ENCODE data around the gene HMCN1.

The HMCN1 gene

GRCh38 chr1:185860311-185860710, 126.1 kb downstream of the HMCN1 start:
- no peak for DNase-seq

GRCh38 chr1:185860859-185861258, 126.7 kb downstream of the HMCN1 start:
- DNase-seq, result peak; percentile 6

- DNase-seq, result peak; percentile 47
Measured at GRCh38 chr1:185861630-185862029, 127.4 kb downstream of the HMCN1 start.

- DNase-seq, result no peak
Measured at GRCh38 chr1:185862235-185862634, 128.0 kb downstream of the HMCN1 start.

GRCh38 chr1:185864331-185864730, 130.1 kb downstream of the HMCN1 start:
- DNase-seq, result no peak

- DNase-seq, result no peak
Measured at GRCh38 chr1:185864889-185865517, 130.8 kb downstream of the HMCN1 start.

GRCh38 chr1:185869590-185869989, 135.4 kb downstream of the HMCN1 start:
- no peak for DNase-seq

GRCh38 chr1:185871627-185872150, 137.5 kb downstream of the HMCN1 start:
- no peak for DNase-seq

- DNase-seq, result no peak
Measured at GRCh38 chr1:185874246-185874645, 140.1 kb downstream of the HMCN1 start.

GRCh38 chr1:185880330-185880729, 146.1 kb downstream of the HMCN1 start:
- no peak for DNase-seq

GRCh38 chr1:185880779-185881333, 146.7 kb downstream of the HMCN1 start:
- DNase-seq, result peak; percentile 20

GRCh38 chr1:185886046-185886445, 151.9 kb downstream of the HMCN1 start:
- no peak for DNase-seq

GRCh38 chr1:185886671-185887070, 152.5 kb downstream of the HMCN1 start:
- no peak for DNase-seq

- peak; percentile 16 for DNase-seq
Measured at GRCh38 chr1:185892831-185893403, 158.7 kb downstream of the HMCN1 start.

GRCh38 chr1:185894791-185895190, 160.6 kb downstream of the HMCN1 start:
- no peak for DNase-seq

- no peak for DNase-seq
Measured at GRCh38 chr1:185895208-185895900, 161.2 kb downstream of the HMCN1 start.

GRCh38 chr1:185896863-185897262, 162.7 kb downstream of the HMCN1 start:
- DNase-seq, result no peak

GRCh38 chr1:185906186-185906585, 172.0 kb downstream of the HMCN1 start:
- DNase-seq, result no peak

- DNase-seq, result no peak
Measured at GRCh38 chr1:185907246-185907645, 173.1 kb downstream of the HMCN1 start.

GRCh38 chr1:185911978-185912377, 177.8 kb downstream of the HMCN1 start:
- DNase-seq, result no peak

- peak; percentile 52 for DNase-seq
Measured at GRCh38 chr1:185912504-185912903, 178.3 kb downstream of the HMCN1 start.

- peak; percentile 49 for DNase-seq
Measured at GRCh38 chr1:185914089-185914488, 179.9 kb downstream of the HMCN1 start.

GRCh38 chr1:185916861-185917260, 182.7 kb downstream of the HMCN1 start:
- DNase-seq, result no peak

GRCh38 chr1:185917646-185918045, 183.5 kb downstream of the HMCN1 start:
- DNase-seq, result no peak
